Measurements from ENCODE around the gene MAP3K5.

DNA sequence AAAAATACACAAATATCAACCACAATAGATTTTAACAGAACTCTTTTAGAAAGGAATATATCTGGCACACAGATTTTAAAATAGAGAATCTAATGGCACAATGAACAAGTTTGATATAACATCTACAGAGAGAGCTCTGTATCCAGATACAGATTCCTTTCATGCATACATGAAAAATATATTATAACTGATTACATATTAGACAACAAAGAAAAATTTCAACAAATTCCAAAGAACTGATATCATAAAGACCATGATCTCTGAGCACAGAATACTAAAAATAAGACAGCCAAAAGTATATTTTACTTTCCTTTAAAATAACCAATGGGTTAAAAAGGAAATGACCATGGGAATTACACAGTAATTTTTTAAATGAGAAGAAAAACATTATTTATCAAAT is 167.9 kb downstream of the MAP3K5 start:
- TF ChIP-seq POLR2A (IDR thresholded peaks at IDR 0.05) = no peak
- TF ChIP-seq, protein P1, sequence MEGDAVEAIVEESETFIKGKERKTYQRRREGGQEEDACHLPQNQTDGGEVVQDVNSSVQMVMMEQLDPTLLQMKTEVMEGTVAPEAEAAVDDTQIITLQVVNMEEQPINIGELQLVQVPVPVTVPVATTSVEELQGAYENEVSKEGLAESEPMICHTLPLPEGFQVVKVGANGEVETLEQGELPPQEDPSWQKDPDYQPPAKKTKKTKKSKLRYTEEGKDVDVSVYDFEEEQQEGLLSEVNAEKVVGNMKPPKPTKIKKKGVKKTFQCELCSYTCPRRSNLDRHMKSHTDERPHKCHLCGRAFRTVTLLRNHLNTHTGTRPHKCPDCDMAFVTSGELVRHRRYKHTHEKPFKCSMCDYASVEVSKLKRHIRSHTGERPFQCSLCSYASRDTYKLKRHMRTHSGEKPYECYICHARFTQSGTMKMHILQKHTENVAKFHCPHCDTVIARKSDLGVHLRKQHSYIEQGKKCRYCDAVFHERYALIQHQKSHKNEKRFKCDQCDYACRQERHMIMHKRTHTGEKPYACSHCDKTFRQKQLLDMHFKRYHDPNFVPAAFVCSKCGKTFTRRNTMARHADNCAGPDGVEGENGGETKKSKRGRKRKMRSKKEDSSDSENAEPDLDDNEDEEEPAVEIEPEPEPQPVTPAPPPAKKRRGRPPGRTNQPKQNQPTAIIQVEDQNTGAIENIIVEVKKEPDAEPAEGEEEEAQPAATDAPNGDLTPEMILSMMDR (IDR thresholded peaks at IDR 0.05) = no peak
- TF ChIP-seq EP300 (IDR thresholded peaks at IDR 0.05) = no peak
- no peak for TF ChIP-seq POLR2AphosphoS5 (IDR thresholded peaks at IDR 0.05)
